GM21381 (cell line): ENCODE data around the gene ITGA11.

ENCODE experiments used
- ATAC-seq: cut with Tn5 transposase; IDR thresholded peaks from one replicate; pipeline ENCODE4 v1.9.1; 2021; ENCODE audit warnings: mild to moderate bottlenecking, moderate library complexity; ENCODE audit not compliant: unreplicated experiment

The ITGA11 gene

DNA sequence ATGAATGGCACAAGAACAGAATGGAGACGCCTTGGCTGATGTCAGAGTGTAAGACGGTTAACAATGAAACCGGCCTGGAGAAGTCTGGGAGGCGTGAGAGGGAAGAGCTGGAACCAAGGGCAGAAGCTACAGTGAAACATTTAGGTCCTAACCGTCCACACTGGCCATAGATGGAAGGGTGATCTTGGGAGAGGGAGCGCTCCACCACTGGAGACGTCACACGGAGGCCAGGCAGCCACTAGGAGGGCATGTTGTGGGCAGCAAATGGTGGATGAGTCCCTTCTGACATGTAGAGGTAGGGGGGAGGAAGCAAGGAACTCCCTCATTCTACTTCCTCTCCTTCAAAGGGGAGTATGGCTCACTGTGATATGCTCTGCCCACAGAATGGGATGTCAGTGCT is 130.7 kb downstream of the ITGA11 start:
- ATAC-seq = no peak

DNA sequence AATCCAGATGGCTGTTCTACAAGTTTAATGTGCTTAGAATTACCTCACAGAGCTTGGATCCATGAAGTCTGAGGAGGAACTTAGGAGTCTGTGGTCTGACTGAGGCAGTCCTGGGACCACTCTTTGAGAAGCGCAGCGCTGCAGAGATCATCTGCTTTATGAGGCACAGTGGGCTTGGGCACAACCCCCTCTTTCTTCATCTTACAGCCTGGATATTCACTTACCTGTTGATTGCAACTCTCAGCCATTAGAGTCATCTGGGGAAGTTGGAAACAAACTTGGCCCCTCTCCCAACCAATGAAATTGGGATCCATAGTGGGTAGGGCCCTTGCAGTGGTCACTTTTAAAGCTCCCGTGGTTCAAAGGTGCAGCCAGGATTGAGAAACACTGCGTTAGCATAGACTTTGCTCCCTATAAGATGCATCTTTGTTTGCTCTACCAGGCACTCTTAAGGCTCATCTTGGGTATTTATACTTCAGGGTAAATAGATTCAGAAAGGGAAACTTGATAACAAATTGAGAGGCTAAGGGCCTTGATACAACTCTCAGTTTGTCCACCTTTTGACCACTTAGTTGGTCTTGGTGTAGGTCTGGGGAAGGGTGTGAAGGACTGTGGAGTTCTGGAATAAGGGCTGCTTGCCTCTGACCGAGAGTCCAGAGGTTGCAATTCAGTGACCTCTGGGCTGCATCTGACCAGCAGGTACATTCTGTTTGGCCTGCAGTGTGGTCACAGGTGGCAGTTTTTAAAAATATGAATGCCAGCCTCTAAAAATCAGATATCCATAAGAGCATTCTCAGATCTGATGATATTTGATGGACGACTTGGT is 131.6 kb downstream of the ITGA11 start:
- ATAC-seq = no peak

DNA sequence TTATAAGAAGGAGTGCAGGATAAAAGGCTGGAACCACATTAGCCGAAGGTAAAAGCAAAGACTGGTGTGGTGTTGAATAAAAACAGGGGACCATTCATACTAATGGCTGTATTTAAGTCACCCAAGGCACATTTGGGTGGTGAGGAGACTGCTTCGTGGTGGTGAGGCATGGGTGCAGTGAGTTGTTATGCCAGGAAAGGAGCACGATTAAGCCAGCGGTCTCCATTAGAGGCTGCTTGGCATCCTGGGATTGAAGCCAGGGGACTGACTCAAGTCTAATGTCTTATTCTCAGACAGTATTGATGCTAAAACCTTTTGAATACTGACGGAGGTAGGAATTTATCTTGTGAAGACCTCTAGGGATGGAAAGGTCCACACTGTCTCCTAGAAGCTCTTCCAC is 132.5 kb downstream of the ITGA11 start:
- ATAC-seq = no peak

DNA sequence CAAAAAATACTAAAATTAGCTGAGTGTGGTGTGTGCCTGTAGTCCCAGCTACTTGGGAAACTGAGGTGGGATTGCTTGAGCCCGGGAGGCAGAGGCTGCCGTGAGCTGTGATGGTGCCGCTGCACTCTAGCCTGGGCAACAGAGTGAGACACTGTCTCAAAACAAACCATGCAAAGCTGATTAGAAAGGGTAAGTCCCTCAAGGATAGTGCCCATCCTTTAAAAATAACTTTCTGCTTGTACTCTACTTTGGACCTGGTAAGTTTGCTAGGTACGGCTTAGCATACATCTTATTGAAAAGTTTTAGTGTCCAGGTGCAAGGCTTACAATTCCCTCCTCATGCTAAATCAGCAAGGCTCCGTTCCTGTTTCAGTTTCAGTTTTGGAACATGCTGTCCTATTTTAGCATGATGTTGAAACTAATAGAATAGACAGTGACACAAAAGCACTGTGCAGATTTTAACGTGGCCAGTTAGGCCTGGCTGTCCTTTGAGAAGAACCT is 133.0 kb downstream of the ITGA11 start:
- peak; percentile 93 for ATAC-seq

DNA sequence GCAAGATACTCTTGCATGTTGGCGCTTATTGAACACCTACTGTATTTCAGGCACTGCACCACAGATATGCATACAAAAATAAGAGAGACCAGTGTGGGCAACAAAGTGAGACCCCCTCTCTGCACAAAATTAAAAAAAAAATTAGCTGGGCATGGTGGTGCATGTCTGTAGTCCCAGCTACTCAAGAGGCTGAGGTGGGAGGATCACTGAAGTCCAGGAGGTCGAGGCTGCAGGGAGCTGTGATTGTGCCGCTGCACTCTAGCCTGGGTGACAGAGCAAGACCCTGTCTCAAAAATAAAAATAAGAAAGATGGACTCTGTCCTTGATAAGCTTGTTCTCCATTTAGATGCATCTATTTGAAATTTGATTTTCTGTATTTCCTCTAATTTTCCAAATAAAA is 133.6 kb downstream of the ITGA11 start:
- ATAC-seq = no peak

DNA sequence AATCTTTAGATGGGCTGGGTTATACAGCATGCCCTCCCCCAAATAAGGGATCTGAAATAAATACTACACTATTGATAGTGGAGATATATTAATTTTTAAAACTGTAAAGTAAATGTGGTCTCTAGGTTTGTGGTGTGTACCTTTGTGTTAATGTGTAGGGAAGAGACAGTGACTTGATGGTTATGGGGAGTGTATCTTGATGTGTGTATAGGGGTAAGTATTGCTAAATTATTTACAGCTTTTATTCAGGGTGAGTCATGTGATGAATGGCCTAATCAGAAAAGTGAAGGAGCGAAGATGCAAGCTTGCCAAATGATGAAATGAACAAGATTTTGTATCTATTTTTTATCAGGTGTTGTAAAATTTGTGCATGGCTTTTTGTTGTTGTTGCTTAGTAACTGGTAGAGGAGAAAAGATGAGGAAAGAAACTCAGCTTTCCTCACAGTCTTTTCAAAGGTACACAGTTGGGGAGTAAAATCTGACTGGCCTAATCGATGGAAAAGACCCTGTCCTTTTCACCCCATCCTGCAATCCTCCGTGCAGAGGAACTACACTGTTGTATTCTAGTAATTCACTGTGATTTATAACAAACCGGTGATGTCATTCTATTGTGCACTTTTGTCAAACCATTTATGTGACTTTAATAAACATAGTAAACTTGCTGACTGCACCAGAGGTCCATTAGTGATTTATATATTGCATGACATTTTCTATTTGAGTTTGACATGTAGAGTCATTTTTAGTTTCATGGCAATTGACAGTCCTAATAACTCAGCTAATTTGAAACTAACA is 136.8 kb downstream of the ITGA11 start:
- ATAC-seq = no peak

DNA sequence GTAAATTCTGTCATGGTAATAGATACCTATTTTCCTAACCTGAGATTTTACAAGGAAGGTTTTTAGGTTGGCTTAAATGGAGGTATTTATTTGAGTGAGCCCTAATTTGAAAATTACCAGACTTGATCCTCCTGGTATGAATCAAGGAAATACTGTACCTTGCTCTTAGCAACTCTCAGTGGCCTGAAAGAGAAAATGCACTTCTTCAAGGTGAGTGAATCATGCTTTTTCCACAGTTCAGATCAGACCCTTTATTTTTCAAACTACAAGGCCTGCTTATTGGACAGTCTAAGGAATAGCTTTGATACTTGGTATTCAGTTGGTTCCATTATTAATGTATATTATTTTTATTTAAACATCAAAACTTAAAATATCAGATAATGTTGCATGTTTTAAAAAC is 139.0 kb downstream of the ITGA11 start:
- no peak for ATAC-seq

DNA sequence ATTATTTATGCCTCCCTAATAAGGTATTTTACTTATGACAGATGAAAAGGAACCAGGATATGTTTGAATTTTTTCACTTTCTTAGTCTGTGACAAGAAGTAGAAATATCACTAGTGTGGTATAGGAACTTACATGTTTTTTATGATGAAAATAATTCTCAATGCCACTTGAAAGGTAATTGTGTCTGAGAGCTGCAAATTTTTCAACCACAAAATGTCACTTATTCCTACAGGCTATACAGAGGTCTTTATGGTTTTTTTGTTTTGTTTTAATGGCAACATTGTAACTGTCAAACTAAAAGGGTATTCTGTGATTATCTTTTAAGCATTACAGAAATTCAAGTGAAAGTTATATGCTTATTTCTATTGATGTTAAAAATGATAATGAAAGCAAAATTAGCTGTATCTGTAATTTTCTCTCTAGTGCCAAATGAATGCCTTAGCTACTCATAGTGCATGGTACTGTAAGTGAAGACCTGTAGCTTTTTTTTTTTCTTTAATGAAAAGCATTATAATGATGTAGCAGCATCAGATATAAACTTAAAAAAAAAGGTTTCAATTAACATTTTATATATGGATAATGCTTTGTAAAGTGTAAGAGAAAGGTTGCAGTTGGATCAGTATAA is 139.7 kb downstream of the ITGA11 start:
- no peak for ATAC-seq

DNA sequence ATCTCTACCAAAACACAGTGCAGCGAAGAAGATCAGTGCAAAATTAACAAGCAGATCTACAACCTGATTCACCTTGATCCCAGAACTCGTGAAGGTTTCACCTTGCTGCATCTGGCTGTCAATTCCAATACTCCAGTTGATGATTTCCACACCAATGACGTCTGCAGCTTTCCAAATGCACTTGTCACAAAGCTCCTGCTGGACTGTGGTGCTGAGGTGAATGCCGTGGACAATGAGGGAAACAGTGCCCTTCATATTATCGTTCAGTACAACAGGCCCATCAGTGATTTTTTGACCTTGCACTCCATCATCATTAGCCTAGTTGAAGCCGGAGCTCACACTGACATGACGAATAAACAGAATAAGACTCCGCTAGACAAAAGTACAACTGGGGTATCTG is 141.2 kb downstream of the ITGA11 start:
- no peak for ATAC-seq

DNA sequence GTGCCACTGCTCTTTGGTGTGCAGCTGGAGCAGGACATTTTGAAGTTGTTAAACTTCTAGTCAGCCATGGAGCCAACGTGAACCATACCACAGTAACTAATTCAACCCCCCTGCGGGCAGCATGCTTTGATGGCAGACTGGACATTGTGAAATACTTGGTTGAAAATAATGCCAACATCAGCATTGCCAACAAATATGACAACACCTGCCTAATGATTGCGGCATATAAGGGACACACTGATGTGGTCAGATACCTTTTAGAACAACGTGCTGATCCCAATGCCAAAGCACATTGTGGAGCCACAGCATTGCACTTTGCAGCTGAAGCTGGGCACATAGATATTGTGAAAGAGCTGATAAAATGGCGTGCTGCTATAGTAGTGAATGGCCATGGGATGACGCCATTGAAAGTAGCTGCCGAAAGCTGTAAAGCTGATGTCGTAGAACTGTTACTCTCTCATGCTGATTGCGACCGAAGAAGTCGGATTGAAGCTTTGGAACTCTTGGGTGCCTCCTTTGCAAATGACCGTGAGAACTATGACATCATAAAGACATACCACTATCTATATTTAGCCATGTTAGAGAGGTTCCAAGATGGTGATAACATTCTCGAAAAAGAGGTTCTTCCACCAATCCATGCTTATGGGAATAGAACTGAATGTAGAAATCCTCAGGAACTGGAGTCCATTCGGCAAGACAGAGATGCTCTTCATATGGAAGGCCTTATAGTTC is 142.2 kb downstream of the ITGA11 start:
- no peak for ATAC-seq

DNA sequence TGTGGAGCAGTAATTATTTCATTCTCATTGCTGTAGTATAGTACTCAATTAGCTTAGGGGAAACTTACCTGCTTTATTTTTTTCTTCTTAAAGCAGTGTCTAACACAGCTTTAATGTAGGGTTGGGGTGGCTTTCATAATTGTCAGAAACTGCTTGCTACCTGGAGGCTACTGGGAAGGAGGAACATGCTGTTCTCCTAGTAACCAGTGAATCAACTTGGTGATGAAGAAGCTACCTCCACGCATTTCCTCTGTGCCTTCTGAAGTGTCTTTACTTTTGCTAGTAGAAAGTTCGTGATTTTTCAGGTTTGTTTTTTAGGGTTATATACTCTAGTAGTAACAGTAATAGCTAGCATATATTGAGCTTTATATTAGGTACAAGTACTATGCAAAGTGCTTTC is 142.9 kb downstream of the ITGA11 start:
- no peak for ATAC-seq

DNA sequence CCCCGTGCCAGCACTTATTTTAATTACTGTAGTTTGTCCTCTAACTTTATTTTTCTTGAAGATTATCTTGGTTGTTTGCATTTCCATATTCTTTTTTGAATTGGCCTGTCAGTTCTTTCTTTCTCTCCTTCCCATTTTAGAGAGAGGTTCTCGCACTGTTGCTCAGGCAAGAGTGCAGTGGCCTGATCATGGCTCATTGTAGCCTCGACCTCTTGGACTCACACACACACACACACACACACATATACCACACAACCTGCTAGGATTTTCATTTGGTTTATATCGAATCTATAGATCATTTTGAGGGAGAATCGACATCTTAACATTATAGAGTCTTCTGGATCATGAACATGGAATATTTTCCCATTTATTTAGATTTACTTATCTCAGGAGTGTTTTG is 145.7 kb downstream of the ITGA11 start:
- no peak for ATAC-seq

DNA sequence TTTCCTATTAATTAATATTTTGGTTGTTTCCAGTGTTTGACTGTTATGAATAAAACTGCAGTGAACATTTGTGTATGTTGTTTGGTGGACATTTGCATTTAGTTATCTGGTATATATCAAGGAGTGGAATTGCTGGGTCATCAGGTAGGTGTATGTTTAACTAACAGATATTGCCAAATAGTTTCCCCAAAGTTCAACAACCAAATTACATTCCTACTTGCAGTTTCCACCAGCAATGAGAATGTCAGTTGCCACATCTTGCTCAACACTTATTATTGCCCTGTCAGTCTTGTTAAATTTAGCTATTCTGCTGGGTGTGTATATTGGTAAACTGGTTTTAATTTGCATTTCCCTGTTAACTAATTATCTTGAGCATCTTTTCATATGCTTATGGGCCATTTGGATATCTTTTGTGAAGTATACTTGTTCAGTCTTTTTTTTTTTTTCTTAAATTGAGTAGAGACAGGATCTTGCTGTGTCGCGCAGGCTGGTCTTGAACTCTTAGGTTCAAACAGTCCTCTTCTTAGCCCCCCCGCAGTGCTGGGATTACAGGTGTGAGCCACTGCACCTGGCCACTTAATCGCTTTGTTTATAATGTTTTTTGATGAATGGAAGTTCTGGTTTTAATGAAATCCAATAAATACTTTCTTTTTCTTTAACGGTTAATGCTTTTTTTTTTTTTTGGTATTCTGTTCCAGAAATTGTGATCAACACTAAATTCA is 146.5 kb downstream of the ITGA11 start:
- no peak for ATAC-seq

DNA sequence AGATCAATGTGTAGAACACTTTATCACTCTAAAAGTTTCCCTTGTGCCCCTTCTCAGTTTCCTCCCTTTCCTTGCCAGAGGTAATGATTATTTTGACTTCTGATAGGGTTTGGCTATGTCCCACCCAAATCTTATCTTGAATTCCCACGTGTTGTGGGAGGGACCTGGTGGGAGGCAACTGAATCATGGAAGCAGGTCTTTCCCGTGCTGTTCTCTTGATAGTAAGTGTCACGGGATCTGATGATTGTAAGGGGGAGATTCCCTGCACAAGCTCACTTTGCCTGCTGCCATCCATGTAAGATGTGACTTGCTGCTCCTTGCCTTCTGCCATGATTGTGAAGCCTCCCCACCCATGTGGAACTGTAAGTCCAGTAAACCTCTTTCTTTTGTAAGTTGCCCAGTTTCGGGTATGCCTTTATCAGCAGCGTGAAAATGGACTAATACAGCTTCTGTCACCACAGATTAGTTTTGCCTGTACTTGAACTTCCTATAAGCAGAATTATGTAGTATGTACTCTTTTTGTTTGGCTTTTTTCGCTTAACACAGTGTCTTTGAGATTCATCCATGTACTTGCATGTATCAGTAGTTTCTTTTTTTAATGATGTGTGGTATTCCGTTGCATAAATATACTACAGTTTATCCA is 147.2 kb downstream of the ITGA11 start:
- ATAC-seq = no peak

DNA sequence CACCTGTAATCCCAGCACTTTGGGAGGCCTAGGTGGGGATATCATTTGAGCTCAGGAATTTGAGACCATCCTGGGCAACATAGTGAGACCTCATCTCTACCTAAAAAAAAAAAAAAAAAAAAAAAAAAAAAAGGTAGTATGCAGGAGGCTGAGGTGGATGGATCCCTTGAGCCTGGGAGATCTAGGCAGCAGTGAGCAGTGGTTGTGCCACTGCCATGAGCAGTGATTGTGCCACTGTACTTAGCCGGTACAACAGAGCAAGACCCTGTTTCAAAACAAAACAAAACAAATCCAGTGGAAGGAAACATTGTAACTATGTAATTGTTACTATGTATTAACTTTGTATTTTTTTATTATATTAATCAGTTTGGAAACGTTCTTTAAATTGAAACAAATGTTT is 148.6 kb downstream of the ITGA11 start:
- ATAC-seq = no peak

DNA sequence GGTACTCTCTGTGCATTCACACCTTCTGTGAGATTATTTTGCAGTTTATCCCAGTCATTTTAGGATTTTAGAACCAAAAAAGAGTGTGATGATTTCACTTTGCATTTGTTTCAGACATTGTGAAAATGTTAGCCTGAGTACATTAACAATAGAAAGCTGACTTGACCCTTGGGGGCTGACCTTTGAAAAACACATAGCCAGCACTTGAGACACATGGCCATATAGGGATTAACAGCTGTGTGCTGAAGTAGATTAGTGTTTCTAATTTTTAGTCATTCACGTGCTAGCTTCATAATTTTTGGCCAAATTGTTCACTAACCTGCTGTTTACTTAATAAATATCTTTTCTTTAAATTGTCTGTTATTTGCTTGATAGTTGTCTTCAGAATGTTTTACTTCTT is 151.0 kb downstream of the ITGA11 start:
- no peak for ATAC-seq

DNA sequence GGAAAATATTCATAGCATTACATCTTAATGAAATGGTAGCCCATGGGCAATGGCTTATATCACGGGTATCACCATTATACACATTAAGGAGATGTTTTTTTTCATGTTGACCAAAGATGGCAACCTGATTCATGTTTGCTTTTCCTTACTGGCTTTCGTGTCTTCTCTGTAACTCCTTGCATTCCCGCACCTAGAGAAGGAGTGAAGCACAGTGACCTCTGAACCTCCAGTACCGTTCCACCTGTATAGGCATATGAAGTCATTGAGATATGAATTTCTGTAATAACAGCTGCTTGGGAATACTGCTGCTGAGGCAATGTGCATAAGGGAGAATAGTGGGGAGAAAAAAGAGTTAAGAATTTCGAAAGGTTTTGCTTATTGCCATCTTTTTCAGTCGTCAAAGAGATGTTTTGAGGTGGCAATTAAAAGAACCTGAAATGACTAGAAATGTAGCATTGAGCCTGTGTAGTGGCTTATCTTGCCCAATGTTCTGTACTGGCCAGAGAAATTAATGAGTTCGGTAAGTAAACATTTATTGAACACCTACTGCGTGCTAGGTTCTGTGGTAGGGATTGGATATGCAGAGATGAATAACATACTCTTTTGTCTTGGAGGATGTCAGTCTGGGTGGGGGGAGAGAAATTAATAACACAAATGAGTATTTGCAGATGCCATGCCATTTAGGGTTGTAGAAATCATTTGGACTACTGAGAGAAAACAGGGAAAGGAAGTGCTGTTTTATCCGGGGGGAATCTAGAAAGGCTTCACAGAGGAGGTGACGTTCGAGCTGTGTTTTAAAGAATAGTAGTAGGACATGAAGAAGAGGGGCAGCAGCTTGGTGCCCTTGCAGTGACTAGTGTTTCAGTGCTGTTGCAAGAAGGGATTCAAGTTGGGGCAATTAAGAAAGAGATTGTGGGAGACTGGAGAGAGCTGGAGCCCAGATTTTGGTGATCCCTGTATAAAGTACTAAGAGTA is 151.9 kb downstream of the ITGA11 start:
- ATAC-seq = no peak

DNA sequence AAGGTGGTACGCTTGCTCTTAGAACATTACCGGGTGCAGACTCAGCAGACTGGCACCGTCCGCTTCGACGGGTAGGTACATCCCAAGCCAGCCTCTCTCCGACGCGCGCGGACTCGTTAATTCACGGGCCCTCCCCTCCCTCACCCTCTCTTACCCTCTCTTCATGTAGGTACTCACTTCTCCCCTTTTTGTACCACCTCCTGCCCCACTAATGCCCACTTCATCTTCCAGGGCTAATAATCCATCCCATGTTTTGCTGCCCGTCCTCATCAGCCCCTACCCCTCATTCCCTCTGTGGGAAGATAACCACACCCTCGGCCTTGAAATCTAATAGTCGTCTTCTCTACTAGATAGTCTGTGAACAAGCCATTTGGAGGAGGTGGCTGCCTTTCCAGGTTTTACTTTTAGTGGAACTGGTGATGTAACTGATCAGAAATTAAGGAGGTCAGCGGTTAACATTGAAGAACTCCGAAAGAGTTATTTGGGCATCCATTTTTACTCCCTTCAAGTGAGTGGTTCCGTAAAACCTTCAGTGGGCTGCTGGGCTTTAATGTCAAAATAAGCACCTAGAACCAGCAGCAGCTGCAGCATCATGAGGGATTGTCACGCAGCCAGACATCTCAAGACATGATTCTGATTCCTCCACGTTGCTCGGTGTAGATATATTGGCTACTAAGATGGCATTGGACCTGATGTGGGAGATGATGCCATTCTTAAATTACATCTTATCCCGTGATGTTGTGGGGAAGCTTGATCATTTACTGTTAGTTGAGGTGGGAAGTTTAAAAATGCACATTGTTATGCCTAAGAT is 153.2 kb downstream of the ITGA11 start:
- peak; percentile 7 for ATAC-seq
